Mucosa of descending colon (tissue), 3 donors: Measurements from ENCODE around the gene RELT. TPM values are rescaled to one million over a fixed set of nuclear protein-coding genes. Genes with fewer than 3 reads are reported as not detected.

Experiments
- ATAC-seq: fragments of 200-7000 bp; cut with Tn5 transposase; one replicate; pipeline ENCODE4 v1.9.1; 2020; ENCODE audit warnings: mild to moderate bottlenecking, moderate library complexity
- DNase-seq, 3 donors: peaks; one replicate each; pipeline ENCODE4 v3.0.0-alpha.2; 2020
- H3K36me3 ChIP-seq: fragments of 200-600 bp; one replicate; pipeline ENCODE4 v1.8.0; 2021; ENCODE audit warnings: low read depth, mild to moderate bottlenecking
- H3K4me1 ChIP-seq: fragments of 200-600 bp; one replicate; pipeline ENCODE4 v1.8.0; 2021; ENCODE audit warnings: low read depth, mild to moderate bottlenecking
- H3K4me3 ChIP-seq: fragments of 200-600 bp; one replicate; pipeline ENCODE4 v1.8.0; 2021; ENCODE audit warnings: mild to moderate bottlenecking
- H3K9me3 ChIP-seq: fragments of 200-600 bp; one replicate; pipeline ENCODE4 v1.8.0; 2021; ENCODE audit warnings: mild to moderate bottlenecking
- CTCF ChIP-seq: fragments of 200-600 bp; IDR thresholded peaks from one replicate; pipeline ENCODE4 v1.8.0; 2022; ENCODE audit warnings: antibody characterized with exemption, mild to moderate bottlenecking
- intact Hi-C, 2 donors: fragments of 100-400 bp; cut with DNase I in 1 of 2; cut with micrococcal nuclease in 1 of 2; formaldehyde crosslinking; loops; one replicate each; pipeline versions ENCODE4 v1.11.0 to v1.11.1; 2022; cut with DNase I, micrococcal nuclease
- total RNA-seq, 3 donors: library from RNA; stranded (reverse); fragmentation: NEBNext Ultra II Directional in 2 of 3; extraction: Animal tissue kit (Norgen Biotek cat#: 25700) in 2 of 3; gene quantifications; one replicate each; pipeline versions ENCODE4 v1.2.1 to v1.2.4, GENCODE V29; 2021 to 2023
- donor health status: DM: no; HTN: no; CAD: no; lungs with moderate emphysema.
- donor health status: DM: no; HTN: no; CAD: no.
- donor health status: DM: no; HTN: yes; CAD: no.

RELT gene
- total RNA-seq, 3 donors from 2014 or later = 2.3 to 4.7 (median 4.4) TPM

GRCh38 chr11:73344191-73344607 lies 32.0 kb upstream of the RELT start:
- ATAC-seq (no peak), DNase-seq (no peak)
- Histone ChIP-seq H3K4me3 (no peak overlapping the region), H3K9me3 (no peaks in the 10 kb centered on the region), H3K4me1 (no peaks in the 10 kb centered on the region), H3K36me3 (no peaks in the 10 kb centered on the region)
- intact Hi-C loops = no loop called here
- TF ChIP-seq CTCF = no peak

- ATAC-seq (no peak), DNase-seq (no peak)
- intact Hi-C loops = no loop called here
- Histone ChIP-seq H3K9me3 (no peaks in the 10 kb centered on the region), H3K4me3 (no peak overlapping the region), H3K4me1 (no peaks in the 10 kb centered on the region), H3K36me3 (no peaks in the 10 kb centered on the region)
- TF ChIP-seq CTCF = no peak
Observed at GRCh38 chr11:73345481-73346160, 30.6 kb upstream of the RELT start.

GRCh38 chr11:73346186-73346935 lies 29.8 kb upstream of the RELT start:
- no peaks in the 10 kb centered on the region for H3K9me3 ChIP-seq
- H3K4me1 ChIP-seq = no peaks in the 10 kb centered on the region
- DNase-seq (no peak), ATAC-seq (no peak)
- no peaks in the 10 kb centered on the region for H3K36me3 ChIP-seq
- no peak for TF ChIP-seq CTCF
- no peak overlapping the region for H3K4me3 ChIP-seq
- intact Hi-C loops = no loop called here

- H3K4me1 ChIP-seq = no peaks in the 10 kb centered on the region
- no peak for ATAC-seq
- no peaks in the 10 kb centered on the region for H3K9me3 ChIP-seq
- intact Hi-C loops = no loop called here
- no peak overlapping the region for H3K4me3 ChIP-seq
- H3K36me3 ChIP-seq = no peaks in the 10 kb centered on the region
- DNase-seq = no peak
- TF ChIP-seq CTCF = no peak
Observed at GRCh38 chr11:73347067-73347466, 29.1 kb upstream of the RELT start.

- Histone ChIP-seq H3K4me1 (no peaks in the 10 kb centered on the region), H3K36me3 (no peaks in the 10 kb centered on the region), H3K9me3 (no peaks in the 10 kb centered on the region), H3K4me3 (no peak overlapping the region)
- intact Hi-C loops = no loop called here
- no peak for TF ChIP-seq CTCF
- DNase-seq = no peak
- no peak for ATAC-seq
Observed at GRCh38 chr11:73348838-73349237, 27.4 kb upstream of the RELT start.
